NAMALWA (cell line): Measurements from ENCODE around the gene CBX7.
A peak's percentile ranks its signal among the peaks of the same experiment; 100 is the strongest.

Source experiments
- DNase-seq: peaks from one replicate; pipeline ENCODE4 v3.0.0-alpha.2; 2015; ENCODE audit warnings: low spot score

CBX7 gene

GRCh38 chr22:39123751-39124581 lies 28.5 kb downstream of the CBX7 start:
- DNase-seq = no peak

GRCh38 chr22:39122772-39123470 lies 29.6 kb downstream of the CBX7 start:
- no peak for DNase-seq

GRCh38 chr22:39120983-39121382 lies 31.5 kb downstream of the CBX7 start:
- DNase-seq = no peak

GRCh38 chr22:39117585-39118191 lies 34.8 kb downstream of the CBX7 start:
- peak; percentile 74 for DNase-seq

GRCh38 chr22:39115977-39116621 lies 36.4 kb downstream of the CBX7 start:
- no peak for DNase-seq

GRCh38 chr22:39115570-39115969 lies 36.9 kb downstream of the CBX7 start:
- no peak for DNase-seq

- no peak for DNase-seq
Measured at GRCh38 chr22:39114112-39114511, 38.4 kb downstream of the CBX7 start.

- no peak for DNase-seq
Measured at GRCh38 chr22:39110631-39111561, 41.6 kb downstream of the CBX7 start.

- DNase-seq = no peak
Measured at GRCh38 chr22:39109361-39109760, 43.1 kb downstream of the CBX7 start.

- no peak for DNase-seq
Measured at GRCh38 chr22:39108487-39108886, 44.0 kb downstream of the CBX7 start.

GRCh38 chr22:39106326-39106725 lies 46.2 kb downstream of the CBX7 start:
- DNase-seq = no peak

- DNase-seq = no peak
Measured at GRCh38 chr22:39103431-39103830, 49.0 kb downstream of the CBX7 start.

- no peak for DNase-seq
Measured at GRCh38 chr22:39101226-39101625, 51.3 kb downstream of the CBX7 start.

- no peak for DNase-seq
Measured at GRCh38 chr22:39098576-39098975, 53.9 kb downstream of the CBX7 start.

- no peak for DNase-seq
Measured at GRCh38 chr22:39098026-39098425, 54.5 kb downstream of the CBX7 start.

- DNase-seq = no peak
Measured at GRCh38 chr22:39097098-39098020, 55.1 kb downstream of the CBX7 start, which contains the start of gene APOBEC3H. TSS of gene APOBEC3H (plus strand) at chr22:39097244. CDS start at chr22:39100279, 3,035 bp downstream.

GRCh38 chr22:39095971-39096370 lies 56.5 kb downstream of the CBX7 start:
- DNase-seq = no peak

- DNase-seq = no peak
Measured at GRCh38 chr22:39094717-39095389, 57.6 kb downstream of the CBX7 start.

GRCh38 chr22:39092111-39092862 lies 60.2 kb downstream of the CBX7 start:
- DNase-seq = no peak
